Stimulated activated CD4-positive, alpha-beta T cell treated with anti-CD3 and anti-CD28 coated beads, Interleukin-2, amount 100 ng/mL, for 24 hours (primary cell): Measurements from ENCODE around the gene GAPVD1.
"Not testable (repeated sequence)": the region's sequence is repeated elsewhere in the genome, so short reads cannot be mapped to it uniquely, and the experiment has no call there.

ENCODE experiments used
- DNase-seq, 2 donors: peaks; one replicate each; pipeline ENCODE4 v3.0.0-alpha.2; 2020

The GAPVD1 gene

GRCh38 chr9:125376261-125377226, 114.9 kb downstream of the GAPVD1 start:
- no peak for DNase-seq

GRCh38 chr9:125377584-125378250, 116.1 kb downstream of the GAPVD1 start:
- no peak for DNase-seq

DNA sequence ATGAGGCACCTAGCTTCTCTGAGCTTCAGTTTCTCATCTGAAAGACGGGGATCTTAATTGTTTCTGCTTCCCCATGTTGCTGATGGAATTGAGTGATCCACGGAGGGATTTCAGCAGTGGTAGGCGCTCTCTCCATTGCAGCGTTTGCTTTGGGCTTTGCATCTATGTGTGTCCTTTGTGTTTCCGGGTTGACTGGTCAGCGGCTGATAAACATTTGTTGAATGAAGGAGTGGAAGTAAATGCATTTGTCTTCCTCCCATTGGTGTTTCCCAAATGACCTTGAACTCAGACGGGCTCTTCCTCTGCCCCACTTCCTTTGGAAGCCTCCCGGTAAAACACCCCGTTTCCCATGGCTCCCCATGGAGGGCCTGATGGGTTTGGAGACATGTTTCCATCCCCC, 117.2 kb downstream of the GAPVD1 start:
- no peak for DNase-seq

- DNase-seq, result no peak
Measured at GRCh38 chr9:125379208-125379607, 117.6 kb downstream of the GAPVD1 start.

GRCh38 chr9:125380406-125380805, 118.8 kb downstream of the GAPVD1 start:
- DNase-seq, result no peak

GRCh38 chr9:125387861-125388524, 126.4 kb downstream of the GAPVD1 start:
- no peak for DNase-seq

DNA sequence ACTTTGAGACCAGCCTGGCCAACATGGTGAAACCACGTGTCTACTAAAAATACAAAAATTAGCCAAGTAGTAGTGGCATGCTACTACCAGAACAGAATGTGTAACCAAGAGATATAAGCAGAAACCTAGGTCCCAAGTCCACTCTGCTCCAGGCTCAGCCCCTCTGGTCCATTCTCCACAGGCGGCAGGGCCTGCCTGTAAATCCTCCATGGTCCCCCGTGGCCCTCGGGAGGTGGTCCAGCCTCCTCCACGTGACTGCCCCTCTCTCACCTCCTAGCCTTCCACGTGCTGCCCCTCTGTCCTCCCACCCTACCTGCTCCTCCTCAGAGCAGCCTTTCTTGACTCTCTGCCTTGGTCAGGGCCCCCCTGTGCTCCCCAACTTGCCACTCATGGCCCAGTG, 127.4 kb downstream of the GAPVD1 start:
- DNase-seq, result no peak

DNA sequence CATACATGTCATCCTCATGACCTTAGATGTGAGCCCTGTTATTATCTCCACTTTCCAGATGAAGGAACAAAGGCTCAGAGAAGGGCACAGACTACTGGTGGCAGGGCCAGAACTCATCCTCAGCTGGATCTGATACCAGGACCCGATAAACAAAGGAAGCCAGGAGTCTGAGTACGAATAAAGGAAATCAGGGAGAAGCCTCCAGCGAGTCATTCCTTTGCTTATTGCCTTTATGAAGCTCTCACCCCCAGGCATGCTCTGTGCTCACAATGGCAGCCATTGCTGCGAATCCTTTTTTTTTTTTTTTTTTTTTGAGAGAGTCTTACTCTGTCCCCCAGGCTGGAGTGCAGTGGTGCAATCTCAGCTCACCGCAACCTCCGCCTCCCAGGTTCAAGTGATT, 130.1 kb downstream of the GAPVD1 start:
- DNase-seq, result no peak

GRCh38 chr9:125393426-125393825, 131.8 kb downstream of the GAPVD1 start:
- no peak for DNase-seq

DNA sequence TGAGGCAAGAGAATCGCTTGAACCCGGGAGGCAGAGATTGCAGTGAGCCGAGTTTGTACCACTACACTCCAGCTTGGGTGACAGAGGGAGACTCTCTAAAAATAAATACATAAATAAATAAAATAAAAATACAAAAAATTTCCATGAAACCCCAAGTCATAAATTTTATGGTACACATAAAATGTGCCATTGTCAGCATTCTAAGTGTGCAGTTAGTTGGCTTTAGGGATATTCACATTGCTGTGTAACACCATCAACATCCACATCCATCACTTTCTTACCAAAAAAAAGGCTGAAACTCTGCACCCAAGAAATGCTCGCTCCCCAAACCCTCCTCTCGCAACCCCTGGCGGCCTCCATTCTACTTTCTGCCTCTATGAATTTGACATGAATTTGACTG, 135.2 kb downstream of the GAPVD1 start:
- DNase-seq, result no peak

DNA sequence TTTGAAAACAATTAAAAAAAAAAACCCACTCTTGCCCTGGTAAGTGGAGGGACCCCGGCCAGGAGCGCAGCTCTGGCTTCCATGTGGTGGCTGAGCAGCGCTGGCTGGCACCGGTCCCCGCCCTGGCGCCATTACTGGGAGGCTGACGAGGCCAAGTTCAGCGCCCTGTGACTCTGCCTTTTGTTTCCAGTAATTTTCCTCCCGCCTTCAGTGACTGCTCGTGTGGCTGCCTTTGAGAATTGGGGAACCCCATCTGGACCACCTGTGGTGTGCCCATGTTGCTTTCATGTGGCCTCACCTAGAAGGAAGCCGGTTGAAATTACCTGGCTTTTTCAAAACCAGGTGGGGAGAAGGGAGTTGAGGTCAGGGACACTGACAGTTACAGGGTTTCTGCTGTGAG, 136.1 kb downstream of the GAPVD1 start:
- no peak for DNase-seq

GRCh38 chr9:125398243-125398642, 136.6 kb downstream of the GAPVD1 start:
- no peak for DNase-seq

DNA sequence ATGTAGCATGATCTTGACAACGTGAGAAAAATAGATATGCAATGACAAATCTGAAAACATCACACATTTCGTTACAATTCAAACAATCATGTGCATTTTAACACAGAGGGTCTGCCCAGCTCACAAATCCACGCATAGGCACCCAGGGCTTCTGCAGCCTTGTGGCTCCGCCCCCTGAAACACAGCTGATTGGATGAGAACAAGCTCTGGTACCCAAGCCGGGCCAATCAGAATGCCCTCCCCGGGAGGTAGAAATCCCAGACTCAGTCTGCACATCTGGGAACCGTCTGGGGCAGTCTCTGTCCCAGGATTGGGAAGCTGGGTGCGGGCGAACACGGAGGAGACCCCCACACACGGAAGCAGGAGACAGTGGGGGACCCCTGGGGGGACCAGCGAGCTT, 137.5 kb downstream of the GAPVD1 start:
- DNase-seq, result no peak

GRCh38 chr9:125399666-125400065, 138.0 kb downstream of the GAPVD1 start:
- no peak for DNase-seq

- not testable (repeated sequence) for DNase-seq
Measured at GRCh38 chr9:125400232-125400631, 138.6 kb downstream of the GAPVD1 start.

DNA sequence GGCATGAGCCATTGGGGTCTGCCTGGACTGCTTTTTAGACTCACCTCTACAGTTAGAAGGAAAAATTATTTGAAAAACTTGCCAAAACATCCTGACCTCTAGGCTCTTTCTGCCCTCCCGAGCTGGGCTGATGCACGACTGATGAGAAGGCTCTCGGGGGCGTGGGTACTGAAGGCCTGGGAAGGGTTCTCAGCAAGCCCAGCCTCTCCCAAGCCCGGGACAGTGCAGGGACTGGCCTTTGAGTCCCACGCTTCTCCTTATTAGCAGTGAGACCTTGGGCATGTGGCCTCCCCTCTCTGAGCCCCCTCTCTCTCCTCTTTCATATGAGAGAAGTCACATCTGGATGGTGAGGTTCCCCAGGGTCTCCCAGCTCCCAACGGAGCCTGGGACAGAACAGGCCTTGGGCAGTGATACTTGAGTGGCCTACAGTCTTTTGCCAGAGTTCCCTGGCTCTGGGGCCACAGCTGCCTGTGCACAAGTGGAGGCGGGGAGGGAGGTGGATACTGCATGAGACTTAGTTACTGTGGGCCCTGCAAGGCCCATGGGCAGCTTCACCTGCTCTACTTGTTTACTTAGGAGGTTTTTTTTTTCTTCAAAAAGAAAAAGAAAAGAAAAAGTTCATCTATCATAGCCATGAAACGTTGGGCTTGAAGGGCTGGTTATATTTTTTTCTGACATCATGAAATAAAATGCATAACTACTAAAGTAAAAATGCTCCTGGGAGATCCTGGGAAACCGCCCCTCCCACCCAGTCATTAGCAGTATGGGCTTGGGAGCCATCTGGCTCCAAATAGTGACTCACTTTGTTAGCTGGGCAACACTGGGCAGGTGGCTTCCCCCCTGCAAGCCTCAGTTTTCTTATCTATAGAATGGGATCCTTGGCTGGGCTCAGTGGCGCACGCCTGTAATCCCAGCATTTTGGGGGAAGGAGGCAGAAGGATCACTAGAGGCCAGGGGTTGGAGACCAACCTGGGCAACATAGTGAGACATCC, 139.4 kb downstream of the GAPVD1 start:
- DNase-seq, result no peak

DNA sequence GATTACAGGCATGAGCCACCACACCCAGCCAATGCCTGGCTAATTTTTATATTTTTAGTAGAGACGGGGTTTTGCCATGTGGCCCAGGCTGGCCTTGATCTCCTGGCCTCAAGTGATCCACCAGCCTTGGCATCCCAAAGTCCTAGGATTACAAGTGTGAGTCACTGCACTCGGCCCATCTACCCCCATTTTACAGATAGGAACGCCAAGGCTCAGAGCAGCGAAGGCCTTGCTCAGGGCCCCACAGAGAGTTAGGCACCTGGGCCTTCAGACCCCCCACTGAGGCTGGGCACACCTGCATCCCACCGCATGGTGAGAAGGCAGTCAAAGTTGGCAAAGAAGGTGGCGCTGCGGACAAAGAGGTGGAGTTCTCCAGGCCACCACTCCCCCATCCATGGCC, 143.1 kb downstream of the GAPVD1 start:
- DNase-seq, result no peak

GRCh38 chr9:125405938-125406809, 144.5 kb downstream of the GAPVD1 start:
- DNase-seq, result no peak

DNA sequence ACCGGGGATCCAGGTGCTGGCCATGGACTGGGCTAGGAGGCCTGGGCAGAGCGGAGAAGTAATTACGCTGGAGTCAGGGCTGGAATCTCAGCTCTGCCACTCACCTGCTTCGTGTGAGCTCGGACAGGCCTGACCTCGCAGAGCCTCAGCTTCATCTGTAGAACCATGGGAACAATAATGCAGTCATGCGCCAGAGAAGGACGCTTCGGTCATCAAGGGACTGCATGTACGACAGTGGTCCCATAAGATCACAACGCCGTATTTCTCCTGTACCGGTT, 145.1 kb downstream of the GAPVD1 start:
- DNase-seq, result no peak

DNA sequence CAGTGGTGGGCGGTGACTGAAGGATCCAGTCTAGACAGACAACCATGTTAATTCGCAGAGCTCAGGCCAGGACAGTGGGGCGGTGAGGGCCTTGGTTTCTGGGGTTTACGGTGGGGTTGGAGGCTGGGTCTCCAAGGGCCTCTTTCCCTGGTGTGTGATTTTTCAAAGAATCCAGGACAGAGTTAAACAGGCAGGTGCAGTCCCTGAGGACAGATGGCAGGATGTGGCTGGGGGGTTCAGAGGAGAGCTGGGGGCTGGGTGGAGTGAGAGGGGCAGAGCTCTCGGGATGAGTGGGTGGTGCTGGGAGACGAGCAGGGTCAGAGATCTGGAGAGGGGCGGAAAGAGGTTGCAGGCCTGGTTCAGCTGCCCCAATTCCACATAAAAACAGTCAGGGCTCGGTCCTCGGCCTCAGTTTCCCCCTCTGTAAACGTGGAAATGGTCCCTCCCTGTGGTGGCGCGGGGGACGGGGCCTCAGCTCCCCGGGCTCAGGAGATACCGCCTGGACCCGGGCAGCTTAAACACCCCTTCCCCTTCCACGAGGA, 145.9 kb downstream of the GAPVD1 start:
- no peak for DNase-seq
